Peyer's patch (tissue), 4 donors: ENCODE data around the gene HARS1. TPM values are rescaled to one million over a fixed set of nuclear protein-coding genes. Genes with fewer than 3 reads are reported as not detected.
"Not testable (repeated sequence)": the region's sequence is repeated elsewhere in the genome, so short reads cannot be mapped to it uniquely, and the experiment has no call there.

Experiments used
- DNase-seq, 3 donors: peaks; one replicate each; pipeline ENCODE4 v3.0.0-alpha.2; 2017 to 2019
- H3K27ac ChIP-seq, 4 donors: fragments of 200-600 bp; sonication (generic); one replicate each; pipeline ENCODE4 v1.5.1; 2016 to 2019
- H3K27me3 ChIP-seq, 2 donors: fragments of 200-600 bp; sonication (generic); one replicate each; pipeline ENCODE4 v1.5.1; 2019
- H3K36me3 ChIP-seq, 3 donors: fragments of 200-600 bp; sonication (generic); one replicate each; pipeline ENCODE4 v1.5.1; 2016 to 2019
- H3K4me1 ChIP-seq, 4 donors: fragments of 200-600 bp; sonication (generic); one replicate each; pipeline ENCODE4 v1.5.1; 2016 to 2019
- H3K4me3 ChIP-seq, 4 donors: fragments of 200-600 bp; sonication (generic); 1 replicate in 3 of 4; 2 replicates in 1 of 4; pipeline ENCODE4 v1.5.1; 2016 to 2019; ENCODE audit warnings: mild to moderate bottlenecking in 1 of 4
- H3K9me3 ChIP-seq, 4 donors: fragments of 200-600 bp; sonication (generic); one replicate each; pipeline ENCODE4 v1.5.1; 2016 to 2019; ENCODE audit warnings: mild to moderate bottlenecking in 1 of 4
- POLR2A ChIP-seq, 2 donors: fragments of 450-650 bp; IDR thresholded peaks; one replicate each; pipeline ENCODE4 v1.5.1; 2017; ENCODE audit warnings: antibody characterized with exemption in 2 of 2, mild to moderate bottlenecking in 2 of 2, moderate library complexity in 2 of 2
- total RNA-seq, 4 donors: library from RNA; depleted of rRNA; stranded (reverse); fragments of >200 nt; gene quantifications; one replicate each; pipeline ENCODE4 v1.1.0, GENCODE V29; 2016
- TF ChIP-seq, protein P1 (sequence below), 6 experiments: fragments of 450-650 bp in 4 of 6; fragments of 200-600 bp in 2 of 6; sonication (generic) in 1 of 6; IDR thresholded peaks; one replicate each; pipeline ENCODE4 v1.5.1; 2017 to 2019; ENCODE audit warnings: antibody characterized with exemption in 6 of 6, mild to moderate bottlenecking in 3 of 6, moderate library complexity in 1 of 6

HARS1 gene
- total RNA-seq, 4 donors from 2014 or later: 24.3 to 55.3 (median 46.1) TPM

GRCh38 chr5:140647042-140647419 lies 44.1 kb downstream of the HARS1 start:
- TF ChIP-seq, protein P1, sequence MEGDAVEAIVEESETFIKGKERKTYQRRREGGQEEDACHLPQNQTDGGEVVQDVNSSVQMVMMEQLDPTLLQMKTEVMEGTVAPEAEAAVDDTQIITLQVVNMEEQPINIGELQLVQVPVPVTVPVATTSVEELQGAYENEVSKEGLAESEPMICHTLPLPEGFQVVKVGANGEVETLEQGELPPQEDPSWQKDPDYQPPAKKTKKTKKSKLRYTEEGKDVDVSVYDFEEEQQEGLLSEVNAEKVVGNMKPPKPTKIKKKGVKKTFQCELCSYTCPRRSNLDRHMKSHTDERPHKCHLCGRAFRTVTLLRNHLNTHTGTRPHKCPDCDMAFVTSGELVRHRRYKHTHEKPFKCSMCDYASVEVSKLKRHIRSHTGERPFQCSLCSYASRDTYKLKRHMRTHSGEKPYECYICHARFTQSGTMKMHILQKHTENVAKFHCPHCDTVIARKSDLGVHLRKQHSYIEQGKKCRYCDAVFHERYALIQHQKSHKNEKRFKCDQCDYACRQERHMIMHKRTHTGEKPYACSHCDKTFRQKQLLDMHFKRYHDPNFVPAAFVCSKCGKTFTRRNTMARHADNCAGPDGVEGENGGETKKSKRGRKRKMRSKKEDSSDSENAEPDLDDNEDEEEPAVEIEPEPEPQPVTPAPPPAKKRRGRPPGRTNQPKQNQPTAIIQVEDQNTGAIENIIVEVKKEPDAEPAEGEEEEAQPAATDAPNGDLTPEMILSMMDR (IDR thresholded peaks at IDR 0.05): no peak
- TF ChIP-seq POLR2A (IDR thresholded peaks at IDR 0.05): no peak
- DNase-seq: no peak
- Histone ChIP-seq H3K4me3 (peak overlapping the region; percentile 61 to 88 (median 84)), H3K36me3 (peaks cover 0 to 66% (median 0%) of the 10 kb centered on the region in 3 donors), H3K9me3 (no peaks in the 10 kb centered on the region), H3K4me1 (peaks cover 0 to 20% (median 9%) of the 10 kb centered on the region in 4 donors), H3K27me3 (no peaks in the 10 kb centered on the region), H3K27ac (peak overlapping the region; percentile 79 to 86 (median 84))

- DNase-seq: no peak
- no peak for TF ChIP-seq POLR2A (IDR thresholded peaks at IDR 0.05)
- TF ChIP-seq, protein P1 (IDR thresholded peaks at IDR 0.05): no peak
- peaks cover 0 to 25% (median 4%) of the 10 kb centered on the region in 4 donors for H3K4me1 ChIP-seq
- H3K27ac ChIP-seq: no peak overlapping the region
- no peaks in the 10 kb centered on the region for H3K27me3 ChIP-seq
- no peaks in the 10 kb centered on the region for H3K9me3 ChIP-seq
- no peak overlapping the region for H3K4me3 ChIP-seq
- H3K36me3 ChIP-seq: peaks cover 0 to 36% (median 0%) of the 10 kb centered on the region in 3 donors
These were observed 48.5 kb downstream of the HARS1 start for GRCh38 chr5:140642718-140643117.

DNA sequence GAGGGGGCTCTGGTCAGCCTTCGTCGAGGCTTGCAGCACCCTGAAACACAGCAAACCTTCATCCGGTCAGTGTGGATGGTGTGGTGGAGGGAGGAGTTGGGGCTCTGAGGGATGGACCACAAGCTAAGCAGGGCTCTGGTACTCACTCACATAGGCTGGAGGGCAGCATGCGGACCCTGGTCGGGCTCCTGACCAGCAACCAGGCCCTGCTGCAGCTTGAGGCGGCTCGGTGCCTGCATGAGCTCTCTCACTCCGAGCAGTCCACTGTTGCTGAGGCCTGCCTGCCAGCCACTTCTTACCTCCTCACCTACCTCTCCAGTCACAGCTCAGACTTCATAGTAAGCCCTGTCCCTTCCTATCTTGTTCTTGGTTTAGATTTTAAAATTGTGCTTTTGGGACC lies 49.5 kb downstream of the HARS1 start:
- Histone ChIP-seq H3K9me3 (no peaks in the 10 kb centered on the region), H3K27me3 (no peaks in the 10 kb centered on the region), H3K4me1 (peaks cover 0 to 23% (median 3%) of the 10 kb centered on the region in 4 donors), H3K36me3 (peaks cover 0 to 36% (median 0%) of the 10 kb centered on the region in 3 donors), H3K4me3 (no peak overlapping the region), H3K27ac (no peak overlapping the region)
- no peak for TF ChIP-seq POLR2A (IDR thresholded peaks at IDR 0.05)
- TF ChIP-seq, protein P1 (IDR thresholded peaks at IDR 0.05): no peak
- no peak for DNase-seq

DNA sequence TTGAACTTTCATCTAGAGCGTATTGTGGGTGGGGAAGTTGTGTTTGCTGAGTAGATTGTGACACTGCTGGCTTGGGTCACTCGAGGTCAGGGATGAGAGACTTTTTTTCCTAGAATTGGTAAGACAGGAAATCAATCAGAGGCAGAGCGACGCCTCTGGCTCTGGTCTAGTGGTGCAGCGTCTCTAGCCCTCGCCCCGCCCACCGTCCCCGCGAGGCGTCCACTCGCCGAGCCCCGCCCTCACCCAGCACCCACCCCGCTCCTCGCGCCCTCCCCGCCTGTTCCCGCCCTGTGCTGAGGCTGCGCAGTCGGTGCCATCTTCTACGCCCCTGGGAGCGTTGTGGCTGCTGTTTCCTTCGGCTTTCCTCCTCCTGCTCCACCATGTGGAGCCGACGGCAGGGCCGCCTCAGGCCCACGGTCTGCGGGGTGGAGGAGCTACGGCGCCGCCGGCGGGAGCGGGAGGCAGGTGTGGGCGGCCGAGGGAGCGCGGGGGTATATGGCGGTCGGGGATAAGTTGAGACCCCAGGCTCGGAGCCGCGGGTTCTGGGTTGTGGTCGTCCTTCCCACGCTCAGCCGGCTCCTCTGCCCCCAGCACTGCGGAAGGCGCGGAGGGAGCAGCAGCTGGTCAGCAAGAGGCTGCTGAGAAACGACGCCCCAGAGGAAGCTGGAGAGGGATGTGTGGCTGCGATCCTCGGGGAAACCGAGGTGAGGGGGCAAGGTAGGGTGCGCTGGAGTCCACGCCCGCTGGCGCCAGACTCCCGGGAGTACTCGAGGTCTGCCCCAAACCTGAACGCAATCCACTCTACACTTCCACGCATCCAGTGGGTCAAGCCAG lies 51.8 kb downstream of the HARS1 start, which contains the start of gene TMCO6:
Gene TMCO6, plus strand, starts transcription at position 304 of the 834 bp plus-strand sequence. Its CDS starts 77 bp downstream, at position 381.
- Histone ChIP-seq H3K27me3 (no peaks in the 10 kb centered on the region), H3K4me1 (peaks cover 0 to 14% (median 0%) of the 10 kb centered on the region in 4 donors), H3K4me3 (peak within 1 kb of the TSS; percentile 67 to 79 (median 69)), H3K36me3 (peaks cover 0 to 23% (median 0%) of the 10 kb centered on the region in 3 donors), H3K9me3 (no peaks in the 10 kb centered on the region), H3K27ac (peak within 1 kb of the TSS; percentile 83 to 89 (median 85))
- peak; percentile 99 for DNase-seq
- TF ChIP-seq, protein P1 (IDR thresholded peaks at IDR 0.05): peak; percentile 34 to 76 (median 68)
- peak; percentile 41 to 59 for TF ChIP-seq POLR2A (IDR thresholded peaks at IDR 0.05)

DNA sequence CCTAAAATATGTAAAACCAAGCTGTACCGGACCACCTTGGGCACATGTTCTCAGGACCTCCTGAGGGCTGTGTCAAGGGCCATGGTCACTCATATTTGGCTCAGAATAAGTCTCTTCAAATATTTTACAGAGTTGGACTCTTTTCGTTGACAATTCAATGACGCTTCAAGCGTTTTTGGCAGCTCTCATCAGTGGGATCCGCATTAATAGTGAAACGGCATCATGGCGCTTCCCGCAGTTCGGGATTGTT lies 52.3 kb downstream of the HARS1 start:
- Histone ChIP-seq H3K4me1 (peaks cover 0 to 14% (median 0%) of the 10 kb centered on the region in 4 donors), H3K27ac (peak overlapping the region; percentile 83 to 89 (median 85)), H3K4me3 (peak overlapping the region; percentile 67 to 79 (median 69)), H3K36me3 (peaks cover 0 to 18% (median 0%) of the 10 kb centered on the region in 3 donors)
- not testable (repeated sequence) for DNase-seq, H3K27me3 ChIP-seq, H3K9me3 ChIP-seq

- peaks cover 0 to 22% (median 0%) of the 10 kb centered on the region in 4 donors for H3K4me1 ChIP-seq
- TF ChIP-seq POLR2A (IDR thresholded peaks at IDR 0.05): no peak
- TF ChIP-seq, protein P1 (IDR thresholded peaks at IDR 0.05): no peak
- no peak for DNase-seq
- H3K27ac ChIP-seq: no peak overlapping the region
- no peaks in the 10 kb centered on the region for H3K9me3 ChIP-seq
- H3K36me3 ChIP-seq: peaks cover 0 to 5% (median 0%) of the 10 kb centered on the region in 3 donors
- no peak overlapping the region for H3K4me3 ChIP-seq
- H3K27me3 ChIP-seq: no peaks in the 10 kb centered on the region
These were observed 53.6 kb downstream of the HARS1 start for GRCh38 chr5:140637371-140638100.
